Embryonic facial prominence (tissue), 1 donor: ENCODE results near the gene FRMD4A.

ENCODE experiments used
- DNase-seq: peaks from one replicate; pipeline ENCODE4 v3.0.0-alpha.2; 2016; ENCODE audit errors: extremely low spot score

FRMD4A gene

DNA sequence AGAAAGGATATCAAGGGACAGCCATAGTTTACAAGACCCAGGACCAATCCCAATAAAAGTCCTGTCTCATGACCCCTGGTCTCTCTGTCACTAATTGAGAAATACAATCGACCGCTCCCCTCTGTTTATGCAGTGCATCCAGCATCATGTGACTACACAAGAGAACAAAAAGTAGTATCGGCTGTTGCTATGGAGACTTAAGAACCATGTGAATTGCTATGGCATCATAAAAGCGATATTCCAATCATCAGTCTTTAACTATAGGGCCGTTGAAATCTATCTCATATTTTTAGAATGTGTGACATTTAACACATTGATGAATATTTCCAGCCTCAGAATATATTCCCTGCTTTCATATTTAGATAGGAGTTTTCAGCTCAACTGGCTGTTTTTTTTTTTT, 139.3 kb downstream of the FRMD4A start:
- no peak for DNase-seq

DNA sequence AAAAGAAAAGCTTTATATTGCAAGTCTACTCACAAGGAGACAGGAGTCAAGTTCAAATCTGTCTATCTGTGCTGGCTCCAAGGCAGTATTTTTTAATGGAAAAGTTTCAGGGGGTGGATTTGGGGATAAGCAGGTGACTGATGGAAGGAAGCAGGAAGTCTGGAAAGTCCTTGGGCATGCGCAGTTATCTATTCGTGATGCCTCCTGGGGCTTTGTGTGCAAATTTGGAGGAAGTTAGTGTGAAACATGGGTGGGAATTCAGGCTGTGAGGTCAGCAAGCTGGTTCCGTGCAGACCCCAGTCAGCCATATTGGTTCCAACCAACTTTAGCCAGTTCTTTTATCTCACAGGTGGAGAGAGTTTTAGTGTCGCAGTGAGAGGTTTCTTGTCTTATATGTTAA, 140.0 kb downstream of the FRMD4A start:
- DNase-seq: no peak

DNA sequence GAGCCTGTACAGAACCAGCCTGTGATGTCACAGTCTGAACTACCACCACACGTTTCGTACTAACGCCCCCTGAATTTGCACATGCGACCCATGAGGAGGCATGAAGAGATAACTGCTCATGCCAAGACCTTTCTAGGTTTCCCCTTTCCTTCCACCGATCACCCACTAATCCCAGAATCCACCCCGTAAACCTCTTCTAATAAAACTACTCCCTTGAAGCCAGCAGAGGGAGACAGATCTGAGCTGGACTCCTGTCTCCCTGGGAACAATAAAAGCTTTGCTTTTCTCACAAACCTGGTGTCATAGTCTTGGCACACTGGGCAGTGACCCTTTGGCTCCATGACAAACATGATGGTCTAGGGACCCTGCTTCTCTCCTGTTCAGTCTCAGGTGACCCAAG, 144.5 kb downstream of the FRMD4A start:
- DNase-seq: no peak

DNA sequence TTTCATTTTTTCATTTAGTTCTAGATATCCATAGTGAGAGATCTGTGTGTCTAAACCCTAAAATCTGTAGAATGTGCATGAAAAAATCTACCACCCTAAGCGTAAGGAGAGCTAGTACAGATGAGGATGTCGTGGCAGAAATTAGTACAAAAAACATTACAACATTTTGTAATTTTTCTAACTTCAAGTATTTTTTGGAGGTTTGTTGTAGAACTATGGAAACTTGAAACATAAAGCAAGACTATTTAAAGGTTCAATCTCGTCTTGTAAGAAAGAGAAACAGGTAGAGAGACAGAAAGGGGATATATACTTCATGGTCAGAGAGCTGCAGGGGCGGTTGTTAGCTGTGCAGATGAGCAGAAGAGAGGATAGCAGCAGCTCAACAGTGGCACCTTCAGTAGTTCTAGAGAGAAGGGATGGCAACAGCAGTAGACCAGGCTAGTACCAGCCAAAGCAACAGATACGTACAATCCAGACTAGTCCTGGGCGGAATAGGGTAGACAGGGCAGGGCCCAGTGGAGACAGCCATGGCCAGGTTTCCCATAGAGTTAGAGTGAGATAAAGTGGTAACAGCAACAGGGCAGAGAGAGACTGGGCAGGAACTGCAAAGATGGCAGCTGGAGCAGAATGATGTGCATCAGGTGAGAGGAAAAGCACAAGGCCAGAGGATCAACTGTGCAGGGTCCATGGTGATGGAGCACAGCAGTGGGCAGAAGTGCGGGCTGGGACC, 145.2 kb downstream of the FRMD4A start:
- DNase-seq: peak; percentile 64

DNA sequence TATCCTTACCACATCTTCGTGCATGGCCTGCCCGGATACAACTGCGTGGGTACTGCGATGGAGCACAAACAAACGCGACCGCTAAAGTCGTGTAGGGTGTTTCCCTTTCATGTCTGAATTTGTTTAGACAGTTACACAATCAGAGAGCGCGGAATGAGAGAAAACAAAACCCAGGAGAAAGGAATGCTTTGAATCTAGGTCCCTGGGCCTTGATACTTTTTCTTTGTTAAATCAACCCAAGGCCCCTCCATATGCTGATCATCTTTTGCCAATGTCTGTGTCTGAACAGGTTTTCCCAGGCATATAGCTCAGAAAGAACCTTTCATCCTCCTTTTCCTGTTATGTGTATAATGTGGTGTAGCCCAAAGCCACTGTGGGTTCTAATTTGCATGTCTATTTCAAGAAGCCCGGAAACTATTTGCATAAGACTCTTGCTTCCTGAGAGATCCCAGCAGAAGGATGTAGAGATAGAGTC, 145.8 kb downstream of the FRMD4A start:
- peak; percentile 52 for DNase-seq

DNA sequence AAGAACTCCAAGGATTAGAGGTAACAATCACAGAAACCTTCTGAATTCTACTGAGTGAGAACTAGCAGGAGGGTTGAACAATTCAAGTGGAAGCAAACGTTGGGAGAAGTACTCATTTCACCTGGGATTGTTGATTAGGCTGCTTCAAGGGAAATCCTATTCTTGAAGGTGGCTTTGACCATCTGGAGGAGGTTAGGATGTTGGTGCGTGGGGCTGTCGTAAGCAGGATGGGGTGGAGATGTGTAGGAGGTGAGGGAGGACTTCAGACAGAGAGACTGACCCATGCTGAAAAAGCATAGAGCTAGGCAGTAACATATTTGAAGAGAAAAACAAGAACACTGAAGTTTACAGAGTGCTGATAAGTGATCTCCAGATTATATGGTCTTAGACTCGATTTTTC, 147.9 kb downstream of the FRMD4A start:
- DNase-seq: no peak

DNA sequence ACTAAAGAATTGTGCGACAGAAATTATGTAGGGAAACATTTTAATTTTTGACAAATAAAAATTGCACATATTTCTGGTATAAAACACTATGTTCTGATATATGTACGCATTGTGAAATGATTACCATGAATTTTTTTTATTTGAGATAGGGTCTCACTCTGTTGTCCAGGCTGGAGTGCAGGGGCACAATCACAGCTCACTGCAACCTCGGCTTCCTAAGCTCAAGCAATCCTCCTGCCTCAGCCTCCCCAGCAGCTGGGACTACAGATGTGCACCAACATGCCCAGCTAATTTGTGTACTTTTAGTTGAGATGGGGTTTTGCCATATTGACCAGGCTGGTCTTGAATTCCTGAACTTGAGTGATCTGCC, 149.2 kb downstream of the FRMD4A start:
- DNase-seq: no peak

DNA sequence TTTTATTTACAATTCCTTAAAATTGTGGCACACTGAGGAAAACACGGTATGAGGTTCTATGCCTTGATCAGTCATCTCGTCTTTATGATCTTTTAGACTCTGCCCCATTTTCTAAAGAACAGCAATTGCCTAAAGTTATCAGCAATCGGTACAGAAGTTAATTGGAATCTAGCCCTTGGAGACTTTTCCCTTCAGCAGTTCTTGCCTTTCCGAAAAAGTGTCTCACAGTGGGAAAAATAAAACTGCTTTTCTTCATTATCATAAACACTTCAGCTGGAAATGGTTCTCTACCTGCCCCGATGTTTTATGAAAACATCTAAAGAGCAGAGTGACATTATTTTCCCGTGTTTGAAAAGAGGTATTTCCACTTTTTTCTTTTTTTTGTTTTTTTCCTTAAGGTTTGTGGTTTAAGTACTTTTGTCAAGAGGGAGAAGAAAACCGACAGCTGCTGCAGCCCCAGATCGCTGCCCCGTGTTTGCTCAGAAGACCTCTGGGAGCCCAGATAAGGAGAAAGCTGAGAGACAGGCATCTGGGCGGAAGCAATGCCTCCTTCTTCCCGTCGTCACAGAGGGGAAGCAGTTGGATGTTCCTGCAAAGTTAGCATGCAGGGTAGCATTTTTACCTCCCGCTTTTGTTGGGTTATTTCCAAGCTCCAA, 149.7 kb downstream of the FRMD4A start:
- DNase-seq: no peak

DNA sequence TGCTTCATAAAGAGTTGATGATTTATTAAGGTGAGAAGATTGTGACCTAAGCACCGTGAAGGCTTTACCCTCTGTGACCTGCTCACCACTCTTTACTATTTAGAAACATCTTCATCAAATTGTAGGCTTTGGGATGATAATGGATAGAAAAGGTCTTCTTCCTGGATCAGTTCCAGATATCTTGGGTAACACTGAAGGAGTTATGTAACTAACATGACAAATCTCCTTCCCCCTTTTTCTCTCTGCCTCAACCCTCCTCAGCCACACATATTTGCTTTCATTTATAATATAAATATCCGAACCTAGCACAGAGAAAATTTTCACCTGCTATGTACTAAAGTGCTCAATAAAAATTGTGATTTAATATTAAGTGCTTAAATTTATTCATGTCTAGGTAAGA, 151.5 kb downstream of the FRMD4A start:
- no peak for DNase-seq

DNA sequence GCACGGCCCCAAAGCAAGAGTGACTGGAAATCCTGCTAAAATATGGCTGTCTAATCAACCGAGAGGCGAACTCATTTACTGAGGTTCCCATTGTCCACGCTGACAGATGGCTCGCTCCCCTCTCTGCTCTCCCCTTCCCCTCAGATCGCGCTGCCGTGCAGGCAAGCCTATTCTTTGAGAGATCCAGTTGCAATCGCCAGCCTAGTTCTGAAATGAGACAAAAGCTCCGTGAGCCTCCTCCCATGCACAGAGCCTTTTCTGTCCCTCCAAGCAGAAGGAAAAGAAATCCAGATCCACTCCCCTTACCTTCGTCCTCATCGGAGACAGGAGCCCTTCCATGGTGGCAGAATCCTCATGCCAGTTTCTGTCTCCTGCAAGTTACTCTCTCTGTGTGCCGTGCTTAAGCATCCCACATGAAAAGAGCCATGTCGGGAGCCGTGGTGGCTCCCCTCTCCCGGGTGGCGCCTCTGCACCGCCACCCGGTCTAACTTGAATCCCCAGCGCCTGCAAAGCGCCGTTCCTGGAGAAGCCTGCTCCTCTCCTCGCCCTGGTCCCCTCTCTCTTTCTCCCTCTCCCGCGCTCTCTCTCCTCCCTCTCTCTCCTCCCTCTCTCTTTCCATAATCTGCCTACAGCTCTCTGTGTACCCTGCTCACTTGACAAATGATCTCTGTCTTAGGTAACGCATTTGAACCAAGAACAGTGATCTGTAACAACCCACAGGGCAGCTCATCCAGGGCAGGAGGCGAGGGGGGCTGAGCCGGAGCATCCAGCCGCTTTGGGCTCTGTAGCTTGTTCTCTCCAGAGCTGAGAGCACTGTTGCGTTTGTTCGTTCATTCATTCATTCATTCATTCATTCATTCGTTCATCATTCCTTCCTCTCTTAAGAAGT, 156.8 kb downstream of the FRMD4A start:
- peak; percentile 35 for DNase-seq

DNA sequence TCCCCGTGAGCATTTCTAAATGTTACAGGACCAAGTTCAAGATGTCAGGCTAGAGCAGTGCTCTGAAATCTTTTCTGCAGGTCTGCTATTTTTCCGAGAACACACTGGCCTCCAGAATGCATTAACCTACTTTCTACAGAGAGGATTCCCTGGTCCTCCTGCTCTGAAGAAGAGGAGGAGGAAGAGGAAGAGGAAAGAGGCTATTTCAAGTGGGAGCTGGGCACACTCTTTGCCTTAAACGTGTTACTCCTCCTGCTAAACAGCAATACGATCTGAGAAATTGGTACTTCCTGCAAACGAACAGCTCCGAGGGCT, 157.4 kb downstream of the FRMD4A start:
- DNase-seq: no peak

DNA sequence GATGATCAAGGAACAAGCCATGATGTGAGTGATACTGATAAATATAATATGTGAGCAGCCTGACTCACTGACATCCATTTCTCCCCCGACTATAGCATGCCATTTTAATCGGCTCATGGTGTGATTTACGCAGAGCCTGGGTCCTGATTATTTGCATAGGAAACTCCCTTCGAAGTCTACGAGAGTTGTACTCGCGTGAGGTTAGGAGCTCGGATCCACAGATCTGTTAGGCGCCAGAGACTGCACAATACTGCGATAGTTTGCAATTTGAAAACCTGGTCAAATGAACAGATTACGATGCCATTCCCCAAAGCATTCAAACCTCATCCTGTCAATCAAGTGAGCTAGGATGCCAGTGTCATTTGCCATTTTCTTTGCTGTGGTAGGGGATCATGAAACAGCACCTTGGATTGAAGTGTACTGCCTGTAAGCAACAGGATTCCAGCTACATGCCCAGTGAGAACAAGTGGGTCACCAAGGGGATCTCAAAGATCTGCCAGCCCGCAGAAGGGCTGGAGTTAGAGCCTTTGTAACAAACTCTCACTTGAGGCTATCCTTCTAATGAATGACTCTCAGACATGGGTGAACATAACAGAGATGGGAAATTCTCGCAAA, 158.3 kb downstream of the FRMD4A start:
- no peak for DNase-seq

DNA sequence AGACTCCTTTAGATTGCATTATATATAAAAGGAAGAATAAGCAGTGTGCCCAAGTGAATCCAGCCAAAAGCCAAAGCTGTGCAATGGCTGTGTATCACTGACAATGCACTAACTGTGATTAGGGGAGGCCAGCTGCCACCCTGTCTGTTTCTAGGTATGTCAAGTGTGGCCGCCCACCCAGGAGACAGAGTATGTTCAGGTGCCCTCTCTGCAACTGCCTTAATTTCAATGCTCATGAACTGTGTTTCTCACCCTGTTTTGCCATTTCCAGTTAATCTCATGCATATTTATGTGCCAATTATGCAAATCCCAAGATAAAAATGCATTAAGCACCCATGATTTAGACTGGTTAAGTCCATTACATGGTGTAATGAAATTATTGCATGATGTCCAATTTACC, 159.4 kb downstream of the FRMD4A start:
- no peak for DNase-seq

DNA sequence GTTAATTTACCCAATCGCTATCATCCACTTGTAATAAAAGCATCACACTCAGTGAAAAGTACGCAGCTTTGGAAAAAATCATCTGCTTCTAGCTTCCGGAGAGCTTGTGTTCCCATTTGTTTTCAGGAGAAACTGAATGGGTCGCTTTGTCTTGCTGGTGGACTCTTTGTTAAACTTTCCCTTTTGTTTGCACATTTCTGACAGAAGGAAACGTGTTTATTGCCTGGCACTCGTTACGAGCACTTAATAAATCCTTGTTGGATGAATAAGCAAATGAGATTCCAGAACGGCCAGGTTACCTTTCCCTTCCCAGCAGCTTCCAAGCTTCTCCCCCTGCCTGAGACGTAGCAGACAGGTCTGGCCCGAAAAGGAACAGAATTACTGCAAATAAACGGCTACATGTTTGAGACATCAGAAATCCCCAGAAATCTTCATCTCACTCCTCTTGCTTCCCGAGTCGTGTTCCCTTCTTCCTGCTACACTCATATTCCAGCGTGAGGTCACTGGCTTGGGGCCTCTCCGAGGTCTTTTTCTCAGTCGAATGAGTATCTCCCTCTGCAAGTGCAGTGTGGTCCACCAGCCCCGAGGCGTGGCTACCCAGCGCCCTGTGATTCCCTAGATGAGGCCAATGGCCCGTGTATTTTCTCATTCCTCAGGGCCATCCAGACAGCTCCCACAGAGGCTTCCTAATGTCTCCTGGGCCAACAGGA, 167.2 kb downstream of the FRMD4A start:
- no peak for DNase-seq

DNA sequence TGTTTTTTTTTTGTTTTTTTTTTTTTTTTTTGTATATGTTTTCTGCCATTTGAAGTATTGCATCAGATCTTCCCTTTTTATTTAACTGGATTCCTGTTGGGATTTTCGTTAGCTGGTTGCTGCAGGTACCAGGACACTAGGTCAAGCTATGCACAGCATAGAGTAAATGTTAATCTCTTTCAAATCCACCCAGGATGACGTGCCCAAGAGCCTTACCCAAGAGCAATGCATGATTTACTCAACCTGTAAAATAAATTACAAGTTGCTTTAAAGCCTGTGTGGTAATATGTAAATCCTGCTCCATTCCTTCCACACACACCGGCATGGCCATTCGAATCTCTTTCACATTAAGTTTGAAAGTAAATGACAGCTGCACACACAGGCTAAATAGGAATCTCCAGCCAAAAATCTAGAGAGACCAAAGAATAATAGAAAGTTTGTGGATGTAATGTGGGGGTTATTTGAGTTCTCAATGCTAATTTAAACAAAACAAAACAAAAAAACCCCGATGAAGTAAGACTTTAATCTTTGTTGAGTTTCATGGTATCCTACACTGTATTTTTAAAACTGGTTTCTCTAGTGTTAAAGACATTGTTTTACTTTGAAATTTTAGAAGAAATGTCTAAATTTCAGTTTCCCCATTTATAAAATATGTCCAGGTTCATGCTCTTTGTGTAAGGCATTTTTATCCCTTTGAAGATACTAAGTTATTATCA, 167.9 kb downstream of the FRMD4A start:
- DNase-seq: no peak

DNA sequence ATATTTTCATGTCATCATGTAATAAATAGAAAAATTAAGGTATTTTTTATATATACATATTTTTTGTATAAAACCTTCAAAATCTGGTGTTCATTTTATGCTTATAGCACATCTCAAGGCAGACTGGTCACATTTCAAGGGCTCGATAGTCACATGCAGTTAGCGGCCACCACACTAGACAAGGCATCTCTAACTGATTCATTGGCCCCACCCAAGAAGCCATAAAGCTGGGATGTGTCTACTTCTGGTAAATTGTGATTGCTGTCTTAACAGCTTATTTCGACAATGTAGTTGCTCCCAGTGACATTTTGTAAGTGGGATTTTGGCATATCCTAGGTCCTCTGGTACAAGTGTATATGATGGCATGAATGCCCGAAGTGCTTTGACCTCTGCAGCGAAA, 168.7 kb downstream of the FRMD4A start:
- DNase-seq: no peak

DNA sequence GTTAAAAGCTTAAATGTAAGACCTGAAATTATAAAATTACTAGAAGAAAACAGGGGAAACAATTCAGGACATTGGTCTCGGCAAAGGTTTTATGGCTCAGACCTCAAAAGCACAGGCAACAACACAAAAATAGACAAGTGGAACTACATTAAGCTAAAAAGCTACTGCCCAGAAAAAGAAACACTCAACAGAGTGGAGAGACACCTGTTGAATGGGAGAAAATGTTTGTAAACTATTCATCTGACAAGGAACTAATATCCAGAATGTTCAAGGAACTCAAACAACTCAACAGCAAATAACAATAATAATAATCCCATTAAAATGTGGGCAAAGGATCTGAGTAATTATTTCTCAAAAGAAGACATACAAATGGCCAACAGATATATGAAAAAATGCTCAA, 170.4 kb downstream of the FRMD4A start:
- no peak for DNase-seq

DNA sequence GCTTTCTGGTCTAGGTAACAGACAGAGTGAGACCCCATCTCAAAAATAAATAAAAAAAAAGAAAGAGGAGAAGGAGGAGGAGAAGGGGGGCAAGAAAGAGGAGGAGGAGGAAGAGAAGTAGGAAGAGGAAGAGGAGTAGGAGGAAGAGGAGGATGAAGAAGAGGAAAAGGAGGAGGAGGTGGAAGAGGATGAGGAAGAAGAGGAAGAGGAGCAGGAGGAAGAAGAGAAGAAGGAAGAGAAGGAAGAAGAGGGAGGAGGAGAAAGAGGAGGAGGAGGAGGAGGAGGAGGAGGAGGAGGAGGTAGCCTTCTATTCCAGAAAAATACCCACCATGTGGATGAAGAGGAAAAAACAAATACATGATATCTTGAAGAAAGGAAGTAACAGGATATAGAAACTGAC, 172.1 kb downstream of the FRMD4A start:
- no peak for DNase-seq

DNA sequence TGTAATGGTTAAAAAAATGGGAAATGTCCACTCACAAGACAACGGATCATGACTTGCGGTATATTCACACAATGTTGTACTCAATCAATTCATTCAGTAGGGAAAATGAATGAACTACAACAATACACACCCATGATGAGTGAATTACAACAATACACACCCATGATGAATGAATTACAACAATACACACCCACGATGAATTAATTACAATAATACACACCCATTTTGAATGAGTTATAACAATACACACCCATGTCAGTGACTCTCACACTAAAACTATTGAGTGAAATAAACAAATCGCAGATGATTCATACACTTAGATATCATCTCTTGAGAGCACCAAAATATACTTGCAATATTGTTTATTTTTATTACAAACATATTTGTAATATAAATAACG, 174.6 kb downstream of the FRMD4A start:
- DNase-seq: no peak

DNA sequence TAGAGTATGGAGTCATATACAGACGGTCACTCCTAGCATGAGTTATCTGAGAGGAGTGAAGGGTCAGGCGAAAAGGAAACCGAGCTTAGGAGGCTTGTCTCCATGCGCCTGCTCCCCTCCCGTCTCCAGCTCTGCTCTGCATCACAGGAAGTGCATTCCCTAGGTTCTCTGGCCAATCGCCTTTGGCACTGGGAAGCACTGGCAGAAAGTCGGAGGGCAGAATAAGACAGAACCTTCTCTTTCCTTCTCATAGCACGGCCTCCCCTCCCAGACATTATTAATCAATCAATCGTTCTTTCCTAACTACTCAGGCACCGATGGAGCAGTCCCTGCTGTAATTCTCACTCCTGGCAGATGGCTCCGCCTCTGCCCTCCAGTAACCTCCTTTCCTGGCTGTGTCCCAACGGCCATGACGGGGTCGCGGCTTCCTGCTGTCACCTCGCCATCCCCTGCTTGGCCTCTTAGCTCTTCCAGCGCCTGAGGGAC, 177.1 kb downstream of the FRMD4A start:
- DNase-seq: no peak

DNA sequence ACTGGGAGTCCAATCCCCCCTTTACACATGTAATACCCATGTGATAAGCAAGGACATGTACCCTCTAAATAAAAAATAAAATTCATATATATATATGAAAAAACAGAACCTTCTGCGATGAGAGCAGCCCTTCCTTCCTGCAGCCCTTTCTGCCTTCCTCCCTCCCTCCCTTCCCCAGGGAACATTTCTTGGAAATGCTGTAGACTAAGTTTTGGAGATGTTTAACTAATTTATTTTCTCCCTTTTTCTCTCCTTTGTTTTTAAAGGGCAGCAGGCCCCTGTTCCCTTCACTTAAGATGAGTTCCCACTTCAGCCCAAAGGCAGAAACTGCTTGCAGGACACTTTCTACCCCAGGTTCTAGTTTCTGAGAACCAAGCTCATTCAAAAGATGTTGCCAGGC, 179.2 kb downstream of the FRMD4A start:
- DNase-seq: no peak
